Erythroblast (primary cell): ENCODE measurements around the gene PIP4K2A.

Source experiments
- GATA1 ChIP-seq: IDR thresholded peaks from 2 replicates; pipeline ENCODE4 v1.6.1; 2011; ENCODE audit warnings: low read depth, mild to moderate bottlenecking, control low read depth, low read length, moderate library complexity
- POLR2A ChIP-seq: IDR thresholded peaks from 2 replicates; pipeline ENCODE4 v1.6.1; 2011; ENCODE audit warnings: mild to moderate bottlenecking, low read length

- TF ChIP-seq POLR2A (no peak), GATA1 (no peak)
Observed at GRCh38 chr10:22697800-22698199, 16.6 kb downstream of the PIP4K2A start.
